Mucosa of stomach (tissue), 1 donor: Measurements from ENCODE around the gene FCRLB.
"Not testable (repeated sequence)": the region's sequence is repeated elsewhere in the genome, so short reads cannot be mapped to it uniquely, and the experiment has no call there.

Experiments used
- H3K27me3 ChIP-seq: one replicate; pipeline ENCODE4 v1.7.0; 2013; ENCODE audit warnings: mild to moderate bottlenecking, low read length; ENCODE audit not compliant: control insufficient read depth, insufficient read depth
- H3K36me3 ChIP-seq: one replicate; pipeline ENCODE4 v1.7.0; 2013; ENCODE audit warnings: low read length; ENCODE audit not compliant: control insufficient read depth, insufficient read depth
- H3K4me1 ChIP-seq: one replicate; pipeline ENCODE4 v1.7.0; 2013; ENCODE audit warnings: mild to moderate bottlenecking, low read length; ENCODE audit not compliant: control insufficient read depth, insufficient read depth
- H3K4me3 ChIP-seq: one replicate; pipeline ENCODE4 v1.7.0; 2013; ENCODE audit warnings: low read length
- H3K9ac ChIP-seq: one replicate; pipeline ENCODE4 v1.7.0; 2013; ENCODE audit warnings: mild to moderate bottlenecking, low read length, moderate library complexity
- H3K9me3 ChIP-seq: one replicate; pipeline ENCODE4 v1.7.0; 2013; ENCODE audit warnings: mild to moderate bottlenecking, low read length, moderate library complexity; ENCODE audit not compliant: control insufficient read depth
- donor health status: Pancreatic carcinoma.

FCRLB gene

DNA sequence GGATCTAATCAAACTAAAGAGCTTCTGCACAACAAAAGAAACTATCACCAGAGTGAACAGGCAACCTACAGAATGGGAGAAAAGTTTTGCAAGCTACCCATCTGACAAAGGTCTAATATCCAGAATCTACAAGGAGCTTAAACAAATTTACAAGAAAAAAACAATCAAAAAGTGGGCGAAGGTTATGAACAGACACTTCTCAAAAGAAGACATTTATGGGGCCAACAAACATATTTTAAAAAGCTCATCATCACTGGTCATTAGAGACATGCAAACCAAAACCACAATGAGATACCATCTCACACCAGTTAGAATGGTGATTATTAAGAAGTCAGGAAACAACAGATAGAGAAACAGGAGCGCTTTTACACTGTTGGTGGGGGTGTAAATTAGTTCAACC, 23.0 kb upstream of the FCRLB start:
- not testable (repeated sequence) for H3K4me3 ChIP-seq, H3K4me1 ChIP-seq, H3K9me3 ChIP-seq, H3K9ac ChIP-seq, H3K27me3 ChIP-seq, H3K36me3 ChIP-seq

DNA sequence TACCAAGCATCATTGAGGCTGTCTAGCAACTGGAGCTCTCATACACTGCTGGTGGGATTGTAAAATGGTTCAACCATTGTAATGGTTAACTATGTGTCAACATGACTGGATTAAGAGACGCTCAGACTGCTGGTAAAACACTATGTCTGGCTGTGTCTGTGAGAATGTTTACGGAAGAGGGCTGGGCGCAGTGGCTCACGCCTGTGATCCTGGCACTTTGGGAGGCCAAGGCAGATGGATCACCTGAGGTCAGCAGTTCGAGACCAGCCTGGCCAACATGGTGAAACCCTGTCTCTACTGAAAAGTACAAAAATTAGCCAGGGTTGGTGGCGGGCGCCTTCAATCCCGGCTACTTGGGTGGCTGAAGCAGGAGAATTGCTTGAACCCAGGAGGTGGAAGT, 19.1 kb upstream of the FCRLB start:
- H3K36me3 ChIP-seq = no peaks in the 10 kb centered on the region
- no peak overlapping the region for H3K4me3 ChIP-seq
- no peaks in the 10 kb centered on the region for H3K4me1 ChIP-seq
- H3K9me3 ChIP-seq = no peaks in the 10 kb centered on the region
- no peak overlapping the region for H3K9ac ChIP-seq
- no peaks in the 10 kb centered on the region for H3K27me3 ChIP-seq

DNA sequence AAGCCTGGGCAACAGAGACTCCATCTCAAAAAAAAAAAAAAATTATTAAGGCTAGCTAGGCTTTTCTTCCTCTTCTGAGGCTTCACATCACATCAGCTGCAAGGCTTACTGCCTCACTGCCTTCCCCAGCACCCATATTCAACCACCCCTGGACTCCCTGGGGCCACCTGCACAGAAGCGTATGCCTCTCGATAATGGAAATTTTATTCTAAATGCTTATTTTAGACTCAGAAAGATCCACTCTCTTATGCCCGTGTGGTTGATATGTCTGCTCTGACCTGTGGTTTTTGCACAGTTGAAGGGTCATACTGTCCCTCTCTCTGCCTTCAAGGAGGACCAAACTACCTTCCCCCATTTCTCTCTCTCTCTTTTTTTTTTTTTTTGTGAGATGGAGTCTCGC, 15.8 kb upstream of the FCRLB start:
- H3K4me3 ChIP-seq = no peak overlapping the region
- no peaks in the 10 kb centered on the region for H3K9me3 ChIP-seq
- H3K27me3 ChIP-seq = no peaks in the 10 kb centered on the region
- H3K9ac ChIP-seq = no peak overlapping the region
- H3K36me3 ChIP-seq = no peaks in the 10 kb centered on the region
- H3K4me1 ChIP-seq = no peaks in the 10 kb centered on the region

DNA sequence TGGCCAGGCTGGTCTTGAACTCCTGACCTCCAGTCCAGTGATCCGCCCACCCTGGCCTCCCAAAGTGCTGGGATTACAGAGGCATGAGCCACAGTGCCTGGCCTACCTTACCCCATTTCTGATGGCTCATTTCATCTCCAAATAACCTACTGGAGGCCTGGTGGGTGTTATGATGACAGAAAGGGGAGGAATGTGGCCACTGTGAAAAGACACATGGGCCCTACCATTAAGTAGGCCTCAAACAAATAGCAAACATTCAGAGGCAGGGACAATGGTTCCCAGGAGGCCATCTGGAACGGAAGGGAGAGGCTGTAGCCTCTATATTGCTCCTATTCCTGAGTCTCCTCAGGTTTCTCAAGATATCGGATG, 15.2 kb upstream of the FCRLB start:
- H3K9me3 ChIP-seq = no peaks in the 10 kb centered on the region
- H3K4me3 ChIP-seq = no peak overlapping the region
- H3K9ac ChIP-seq = no peak overlapping the region
- no peaks in the 10 kb centered on the region for H3K27me3 ChIP-seq
- no peaks in the 10 kb centered on the region for H3K4me1 ChIP-seq
- H3K36me3 ChIP-seq = no peaks in the 10 kb centered on the region

DNA sequence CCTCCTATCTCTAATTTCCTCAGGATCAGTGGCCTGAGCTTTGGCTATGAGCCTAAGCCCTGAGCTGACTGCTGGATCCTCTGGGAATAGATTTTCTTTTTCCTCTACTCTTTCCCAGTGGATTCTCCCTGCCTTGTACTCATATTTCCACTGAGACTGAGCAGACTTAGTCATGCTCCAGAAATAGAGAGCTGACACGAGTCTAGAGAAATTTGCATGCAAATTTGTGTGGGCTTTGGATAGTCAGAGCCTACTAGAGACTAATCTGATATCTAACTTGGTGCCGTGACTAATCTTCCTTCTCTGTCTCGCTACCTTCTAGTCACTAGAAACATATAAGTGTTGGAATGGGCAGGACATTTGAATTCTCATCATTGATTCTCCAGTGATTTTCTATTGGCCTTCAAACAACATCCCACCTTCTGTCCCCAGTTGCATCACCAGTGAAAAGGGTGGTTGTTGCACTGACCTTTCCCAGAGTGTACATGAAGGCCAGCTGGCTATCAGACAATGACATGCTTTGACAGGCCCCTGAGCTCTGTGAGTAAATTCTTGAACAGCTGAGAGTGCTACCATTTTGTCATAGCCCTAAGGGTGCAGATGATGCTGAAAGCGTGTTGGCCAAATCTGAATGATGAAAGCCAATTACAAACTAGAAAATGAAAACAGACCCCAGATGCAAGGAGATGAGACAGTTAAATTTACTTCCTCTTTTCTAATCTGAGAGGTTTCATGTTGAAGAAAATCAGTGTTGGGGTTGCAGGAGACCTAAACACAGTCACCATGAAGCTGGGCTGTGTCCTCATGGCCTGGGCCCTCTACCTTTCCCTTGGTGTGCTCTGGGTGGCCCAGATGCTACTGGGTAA, 14.6 kb upstream of the FCRLB start, which contains the start of gene FCRLA:
Gene FCRLA (plus strand): TSS at position 748 of the 866 bp plus-strand sequence. CDS start 36 bp downstream, at position 784.
- no peak within 1 kb of the TSS for H3K9ac ChIP-seq
- H3K9me3 ChIP-seq = no peaks in the 10 kb centered on the region
- no peak within 1 kb of the TSS for H3K4me3 ChIP-seq
- no peaks in the 10 kb centered on the region for H3K36me3 ChIP-seq
- no peaks in the 10 kb centered on the region for H3K4me1 ChIP-seq
- no peaks in the 10 kb centered on the region for H3K27me3 ChIP-seq

DNA sequence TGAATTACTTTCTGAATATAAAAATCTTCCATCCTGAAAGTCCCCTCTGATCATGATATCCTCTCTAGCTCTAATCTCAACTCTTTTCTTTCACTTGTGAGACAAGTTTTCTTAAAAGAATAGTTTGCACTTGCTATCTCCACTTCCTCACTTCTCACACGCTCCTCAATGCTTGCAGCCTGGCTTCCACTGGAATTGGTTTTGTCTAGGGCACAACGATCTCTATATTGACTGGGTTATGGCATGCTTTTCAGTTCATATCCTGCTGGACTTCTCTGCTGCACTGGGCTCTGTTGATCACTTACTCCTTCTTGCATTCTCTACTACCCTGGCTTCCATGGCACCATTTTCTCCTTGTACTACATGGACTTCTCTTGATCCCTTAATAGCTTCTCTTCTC, 13.8 kb upstream of the FCRLB start:
- Histone ChIP-seq H3K27me3 (no peaks in the 10 kb centered on the region), H3K4me1 (no peaks in the 10 kb centered on the region), H3K4me3 (no peak overlapping the region), H3K9me3 (no peaks in the 10 kb centered on the region), H3K36me3 (no peaks in the 10 kb centered on the region), H3K9ac (no peak overlapping the region)

DNA sequence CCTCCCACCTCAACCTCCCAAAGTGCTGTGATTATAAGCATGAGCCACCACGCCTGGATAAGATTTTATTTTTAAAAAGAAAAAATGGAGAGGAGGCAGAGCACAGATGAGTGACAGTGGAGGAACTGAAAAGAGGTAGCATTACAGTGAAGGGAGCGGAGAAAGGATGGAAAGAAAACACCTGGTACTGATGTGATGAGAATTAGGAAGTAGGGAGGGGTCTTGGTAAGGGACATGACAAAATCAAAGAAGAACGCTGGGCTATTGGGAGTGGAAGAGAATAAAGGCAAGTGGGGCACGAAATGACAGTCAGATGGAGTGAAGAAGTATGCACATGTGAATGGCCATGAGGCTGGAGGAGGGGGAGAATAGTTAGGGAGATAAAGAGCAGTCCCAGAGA, 12.0 kb upstream of the FCRLB start:
- no peaks in the 10 kb centered on the region for H3K27me3 ChIP-seq
- H3K9ac ChIP-seq = no peak overlapping the region
- H3K4me1 ChIP-seq = no peaks in the 10 kb centered on the region
- no peak overlapping the region for H3K4me3 ChIP-seq
- H3K36me3 ChIP-seq = no peaks in the 10 kb centered on the region
- no peaks in the 10 kb centered on the region for H3K9me3 ChIP-seq

DNA sequence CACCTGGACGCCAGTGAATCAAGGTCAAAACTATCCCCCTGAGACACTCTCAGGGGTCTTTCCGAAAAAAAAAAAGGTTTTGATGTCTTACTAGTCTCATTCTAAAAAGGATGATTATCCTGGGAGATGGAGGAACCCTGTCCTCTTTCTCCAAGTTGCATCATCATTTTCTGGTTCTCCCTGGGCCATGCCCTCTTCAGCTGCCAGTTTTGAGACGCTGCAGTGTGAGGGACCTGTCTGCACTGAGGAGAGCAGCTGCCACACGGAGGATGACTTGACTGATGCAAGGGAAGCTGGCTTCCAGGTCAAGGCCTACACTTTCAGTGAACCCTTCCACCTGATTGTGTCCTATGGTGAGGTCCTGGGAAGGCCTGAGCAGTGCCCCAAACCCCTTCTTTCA, 10.8 kb upstream of the FCRLB start:
- Histone ChIP-seq H3K27me3 (peaks cover 4% of the 10 kb centered on the region), H3K9ac (no peak overlapping the region), H3K4me1 (no peaks in the 10 kb centered on the region), H3K36me3 (no peaks in the 10 kb centered on the region), H3K9me3 (no peaks in the 10 kb centered on the region), H3K4me3 (no peak overlapping the region)

DNA sequence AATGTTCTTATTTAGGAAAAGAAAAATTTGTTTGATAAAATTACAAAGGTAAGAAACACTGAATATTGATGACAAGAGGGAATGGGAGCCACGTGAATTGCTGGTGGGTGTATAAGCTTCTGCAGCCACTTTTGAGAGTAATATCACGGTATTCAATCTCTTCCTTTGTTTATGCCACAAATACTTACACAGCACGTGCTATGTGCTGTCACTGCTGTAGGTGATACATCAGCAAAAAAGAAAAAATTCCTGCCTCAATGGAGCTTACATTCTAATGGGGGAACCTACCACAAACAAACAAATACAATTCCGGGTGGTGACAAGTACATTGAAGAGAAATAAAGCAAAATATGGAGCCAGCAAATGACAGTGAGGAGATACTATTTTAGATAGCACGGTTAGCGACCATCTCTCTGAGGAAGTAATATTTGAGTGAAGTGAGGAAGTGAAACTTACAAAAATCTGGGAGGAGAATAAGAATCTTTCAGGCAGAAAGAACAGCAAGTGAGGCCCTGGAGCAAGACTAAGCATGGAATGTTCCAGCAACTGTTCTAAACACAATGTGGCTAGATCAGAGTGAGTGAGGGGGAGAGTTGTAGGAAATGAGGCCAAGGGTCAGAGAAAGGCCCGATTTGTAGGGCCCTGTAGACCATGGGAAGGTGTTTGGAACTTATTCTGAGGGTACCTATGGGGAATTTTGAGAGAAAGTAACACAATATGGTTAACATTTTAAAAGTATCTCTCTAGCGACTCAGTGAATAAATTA, 2.6 kb upstream of the FCRLB start:
- Histone ChIP-seq H3K4me3 (no peak overlapping the region), H3K4me1 (no peaks in the 10 kb centered on the region), H3K27me3 (peaks cover 32% of the 10 kb centered on the region), H3K36me3 (no peaks in the 10 kb centered on the region), H3K9me3 (no peaks in the 10 kb centered on the region), H3K9ac (no peak overlapping the region)

DNA sequence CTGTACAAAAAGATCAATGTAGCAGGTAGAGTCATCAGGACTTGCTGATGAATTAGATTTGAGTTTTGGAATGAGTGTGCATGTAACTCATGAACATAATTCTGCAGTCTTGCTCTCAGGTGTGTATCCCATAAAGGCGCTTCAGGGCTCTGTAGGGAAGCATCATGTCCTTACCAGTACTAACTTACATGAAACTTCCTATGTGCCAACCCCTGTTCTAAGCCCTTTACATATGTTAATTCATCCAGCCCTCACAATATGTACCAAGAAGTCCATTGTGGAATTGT, 2.1 kb upstream of the FCRLB start:
- H3K9me3 ChIP-seq = no peaks in the 10 kb centered on the region
- no peak overlapping the region for H3K4me3 ChIP-seq
- H3K9ac ChIP-seq = no peak overlapping the region
- peaks cover 34% of the 10 kb centered on the region for H3K27me3 ChIP-seq
- no peaks in the 10 kb centered on the region for H3K36me3 ChIP-seq
- H3K4me1 ChIP-seq = no peaks in the 10 kb centered on the region

DNA sequence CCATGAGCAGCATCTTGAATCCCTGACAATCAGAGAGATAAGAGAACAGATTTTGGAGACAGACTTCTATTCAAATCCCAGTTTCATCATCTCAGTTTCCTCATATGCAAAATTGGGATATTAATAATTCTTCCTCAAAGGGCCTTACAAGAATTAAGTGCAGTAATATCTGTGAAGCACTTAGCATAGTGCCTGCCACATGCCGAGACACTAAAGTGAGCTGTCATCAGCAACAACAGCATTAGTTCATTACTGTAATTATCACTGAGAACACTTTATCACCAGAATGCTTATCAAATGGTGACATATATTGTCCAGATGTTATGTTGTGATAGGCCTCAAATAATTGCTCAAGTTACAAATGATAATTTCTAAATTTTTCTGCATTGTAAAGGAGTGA, 922 bp upstream of the FCRLB start:
- H3K9ac ChIP-seq = no peak overlapping the region
- no peaks in the 10 kb centered on the region for H3K4me1 ChIP-seq
- peaks cover 40% of the 10 kb centered on the region for H3K27me3 ChIP-seq
- no peaks in the 10 kb centered on the region for H3K36me3 ChIP-seq
- H3K9me3 ChIP-seq = no peaks in the 10 kb centered on the region
- H3K4me3 ChIP-seq = no peak overlapping the region

DNA sequence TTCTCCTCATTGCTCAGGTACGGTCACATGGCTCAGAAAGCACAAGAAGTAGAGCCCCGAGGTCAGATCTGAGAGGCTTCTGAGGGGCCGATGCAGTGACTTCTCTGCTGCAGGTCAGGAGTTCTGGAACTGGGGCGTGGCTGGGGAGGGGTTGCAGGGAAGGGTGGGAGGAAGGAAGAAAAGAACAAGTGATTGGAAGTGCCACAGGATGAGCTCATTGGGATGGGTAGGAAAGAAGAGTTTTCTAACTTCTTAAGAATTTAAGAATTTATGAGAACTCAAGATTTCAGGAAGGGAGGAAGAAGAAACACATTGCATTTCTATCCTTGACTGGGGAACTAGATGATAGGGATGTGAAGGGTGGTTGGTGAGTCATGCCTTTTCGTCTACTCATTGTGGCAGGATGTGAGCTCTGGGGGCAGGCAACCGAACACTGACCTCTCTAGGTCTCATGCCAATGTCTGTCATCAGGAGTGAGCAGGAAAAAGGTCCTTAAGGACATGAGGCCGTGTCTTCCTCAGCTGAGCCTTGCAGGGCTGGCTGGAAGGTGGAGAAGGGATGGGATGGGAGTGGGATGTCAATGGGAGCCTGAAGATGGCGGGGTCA, 497 bp downstream of the FCRLB start:
- H3K9me3 ChIP-seq = no peaks in the 10 kb centered on the region
- H3K4me1 ChIP-seq = no peaks in the 10 kb centered on the region
- H3K36me3 ChIP-seq = no peaks in the 10 kb centered on the region
- H3K27me3 ChIP-seq = peaks cover 48% of the 10 kb centered on the region
- H3K4me3 ChIP-seq = no peak overlapping the region
- no peak overlapping the region for H3K9ac ChIP-seq
